Measurements from ENCODE around the gene AGBL4.

The AGBL4 gene

GRCh38 chr1:48966583-48966982 is 1057.2 kb downstream of the AGBL4 start:
- intact Hi-C loops (cut with DNase I), result no loop called here
- DNase-seq, result no peak

- no peak for DNase-seq
- intact Hi-C loops (cut with DNase I), result no loop called here
Measured at GRCh38 chr1:48960320-48960719, 1063.4 kb downstream of the AGBL4 start.

GRCh38 chr1:48955774-48956173 is 1068.0 kb downstream of the AGBL4 start:
- intact Hi-C loops (cut with DNase I), result no loop called here
- DNase-seq, result no peak

- intact Hi-C loops (cut with DNase I), result no loop called here
- peak in 3 of 10 donors; percentile 17 to 79 (median 68) for DNase-seq
Measured at GRCh38 chr1:48953617-48954016, 1070.1 kb downstream of the AGBL4 start.

- intact Hi-C loops (cut with DNase I), result no loop called here
- no peak for DNase-seq
Measured at GRCh38 chr1:48948562-48948961, 1075.2 kb downstream of the AGBL4 start.

GRCh38 chr1:48947761-48948537 is 1075.8 kb downstream of the AGBL4 start:
- intact Hi-C loops (cut with DNase I), result no loop called here
- peak in 9 of 10 donors; percentile 12 to 93 (median 57) for DNase-seq

- intact Hi-C loops (cut with DNase I), result no loop called here
Measured at GRCh38 chr1:48946070-48946469, 1077.7 kb downstream of the AGBL4 start.

GRCh38 chr1:48944811-48945210 is 1078.9 kb downstream of the AGBL4 start:
- DNase-seq, result no peak
- intact Hi-C loops (cut with DNase I), result no loop called here

More at GRCh38 chr1:48946070-48946469, 1077.7 kb downstream of the AGBL4 start:
- DNase-seq, result no peak

GRCh38 chr1:48943826-48944225 is 1079.9 kb downstream of the AGBL4 start:
- intact Hi-C loops (cut with DNase I), result no loop called here
- DNase-seq, result peak in 1 of 10 donors; percentile 52

GRCh38 chr1:48943393-48943792 is 1080.4 kb downstream of the AGBL4 start:
- DNase-seq, result no peak
- intact Hi-C loops (cut with DNase I), result no loop called here

- intact Hi-C loops (cut with DNase I), result no loop called here
- DNase-seq, result no peak
Measured at GRCh38 chr1:48940962-48941732, 1082.6 kb downstream of the AGBL4 start.

- intact Hi-C loops (cut with DNase I), result no loop called here
- DNase-seq, result no peak
Measured at GRCh38 chr1:48940354-48940753, 1083.4 kb downstream of the AGBL4 start.

GRCh38 chr1:48939828-48940227 is 1083.9 kb downstream of the AGBL4 start:
- no peak for DNase-seq
- intact Hi-C loops (cut with DNase I), result no loop called here

GRCh38 chr1:48939042-48939441 is 1084.7 kb downstream of the AGBL4 start:
- DNase-seq, result no peak
- intact Hi-C loops (cut with DNase I), result no loop called here

GRCh38 chr1:48937732-48938131 is 1086.0 kb downstream of the AGBL4 start:
- intact Hi-C loops (cut with DNase I), result no loop called here

GRCh38 chr1:48936436-48936835 is 1087.3 kb downstream of the AGBL4 start:
- intact Hi-C loops (cut with DNase I), result no loop called here
- no peak for DNase-seq

More at GRCh38 chr1:48937732-48938131, 1086.0 kb downstream of the AGBL4 start:
- no peak for DNase-seq

- intact Hi-C loops (cut with DNase I), result no loop called here
Measured at GRCh38 chr1:48932366-48932765, 1091.4 kb downstream of the AGBL4 start.

GRCh38 chr1:48931506-48932192 is 1092.1 kb downstream of the AGBL4 start:
- DNase-seq, result no peak

More at GRCh38 chr1:48932366-48932765, 1091.4 kb downstream of the AGBL4 start:
- no peak for DNase-seq

GRCh38 chr1:48930011-48930410 is 1093.7 kb downstream of the AGBL4 start:
- intact Hi-C loops (cut with DNase I), result no loop called here
- no peak for DNase-seq

More at GRCh38 chr1:48931506-48932192, 1092.1 kb downstream of the AGBL4 start:
- intact Hi-C loops (cut with DNase I), result no loop called here

GRCh38 chr1:48924099-48924498 is 1099.7 kb downstream of the AGBL4 start:
- DNase-seq, result no peak
- intact Hi-C loops (cut with DNase I), result no loop called here

GRCh38 chr1:48923116-48923515 is 1100.6 kb downstream of the AGBL4 start:
- DNase-seq, result no peak
- intact Hi-C loops (cut with DNase I), result no loop called here

Measured in posterior cingulate gyrus (tissue), 11 donors.